Tibial nerve (tissue), 4 donors: Measurements from ENCODE around the gene SLTM. TPM values are rescaled to one million over a fixed set of nuclear protein-coding genes. Genes with fewer than 3 reads are reported as not detected.
"Not testable (repeated sequence)": the region's sequence is repeated elsewhere in the genome, so short reads cannot be mapped to it uniquely, and the experiment has no call there.

ENCODE experiments used
- DNase-seq, 2 donors: peaks; one replicate each; pipeline ENCODE4 v3.0.0-alpha.2; 2019; ENCODE audit warnings: low spot score in 2 of 2
- H3K27ac ChIP-seq, 4 donors: fragments of 200-600 bp; sonication (generic) in 3 of 4; one replicate each; pipeline ENCODE4 v1.5.1; 2017 to 2019; ENCODE audit warnings: mild to moderate bottlenecking in 1 of 4
- H3K27me3 ChIP-seq, 2 donors: fragments of 200-600 bp; sonication (generic) in 1 of 2; one replicate each; pipeline versions ENCODE4 v1.5.1 to v1.6.0; 2017 to 2019
- H3K36me3 ChIP-seq, 3 donors: fragments of 200-600 bp; sonication (generic); one replicate each; pipeline ENCODE4 v1.5.1; 2018 to 2019
- H3K4me1 ChIP-seq, 4 donors: fragments of 200-600 bp; sonication (generic) in 3 of 4; one replicate each; pipeline ENCODE4 v1.5.1; 2017 to 2019
- H3K4me3 ChIP-seq, 4 donors: fragments of 200-600 bp; sonication (generic) in 3 of 4; one replicate each; pipeline ENCODE4 v1.5.1; 2017 to 2019; ENCODE audit warnings: mild to moderate bottlenecking in 1 of 4, moderate library complexity in 1 of 4
- H3K9me3 ChIP-seq, 4 donors: fragments of 200-600 bp; sonication (generic) in 3 of 4; one replicate each; pipeline ENCODE4 v1.5.1; 2017 to 2019
- CTCF ChIP-seq, 5 experiments: fragments of 200-600 bp in 3 of 5; fragments of 450-650 bp in 2 of 5; sonication (generic) in 3 of 5; IDR thresholded peaks; one replicate each; pipeline ENCODE4 v1.5.1; 2016 to 2019; ENCODE audit warnings: antibody characterized with exemption in 5 of 5, mild to moderate bottlenecking in 3 of 5, moderate library complexity in 2 of 5
- EP300 ChIP-seq, 2 donors: sonication (generic); formaldehyde crosslinking; IDR thresholded peaks; one replicate each; pipeline ENCODE4 v1.6.1; 2017; ENCODE audit warnings: antibody characterized with exemption in 2 of 2, mild to moderate bottlenecking in 1 of 2
- POLR2A ChIP-seq, 2 donors: fragments of 450-650 bp; IDR thresholded peaks; one replicate each; pipeline ENCODE4 v1.6.1; 2017; ENCODE audit warnings: antibody characterized with exemption in 2 of 2, mild to moderate bottlenecking in 2 of 2, moderate library complexity in 2 of 2
- WGBS, 2 donors: methylation state at CpG; one replicate each; pipeline ENCODE4 v1.1.5; 2018; 5-methylcytosine and 5-hydroxymethylcytosine counted together
- total RNA-seq, 4 donors: library from RNA; depleted of rRNA; stranded (reverse); fragments of >200 nt; gene quantifications; one replicate each; pipeline ENCODE4 v1.1.0, GENCODE V29; 2016

Gene SLTM
- total RNA-seq, 4 donors from 2014 or later: 87.9 to 126 (median 115) TPM

- no peaks in the 10 kb centered on the region for H3K27me3 ChIP-seq
- no peaks in the 10 kb centered on the region for H3K9me3 ChIP-seq
- H3K36me3 ChIP-seq: peaks cover 3 to 100% (median 39%) of the 10 kb centered on the region in 3 donors
- no peak overlapping the region for H3K4me3 ChIP-seq
- no peak for DNase-seq
- no peak for TF ChIP-seq EP300 (IDR thresholded peaks at IDR 0.05)
- TF ChIP-seq POLR2A (IDR thresholded peaks at IDR 0.05): no peak
- no peak for TF ChIP-seq CTCF (IDR thresholded peaks at IDR 0.05)
- no peak overlapping the region for H3K27ac ChIP-seq
- WGBS, 2 donors: 94 to 96% methylated on average over 12 of the region's 12 CpGs
- H3K4me1 ChIP-seq: no peaks in the 10 kb centered on the region
Observed at GRCh38 chr15:58886921-58887320, 46.6 kb downstream of the SLTM start.

DNA sequence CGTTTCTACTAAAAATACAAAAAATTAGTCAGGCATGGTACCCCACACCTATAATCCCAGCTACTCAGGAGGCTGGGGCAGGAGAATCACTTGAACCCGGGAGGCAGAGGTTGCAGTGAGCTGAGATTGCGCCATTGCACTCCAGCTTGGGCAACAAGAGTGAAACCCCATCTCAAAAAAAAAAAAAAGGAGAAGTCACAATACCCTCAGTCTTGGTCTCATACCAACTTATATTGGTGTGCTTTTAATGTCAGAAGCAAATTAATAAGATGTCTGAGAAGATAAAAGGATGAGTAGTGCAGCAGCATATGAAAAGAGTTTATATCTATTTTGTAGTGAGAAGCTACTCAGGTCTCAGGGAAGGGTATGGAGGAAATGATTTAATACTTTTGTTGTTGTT, 49.6 kb downstream of the SLTM start:
- H3K9me3 ChIP-seq, H3K27ac ChIP-seq, H3K4me3 ChIP-seq, H3K4me1 ChIP-seq, H3K27me3 ChIP-seq, DNase-seq: not testable (repeated sequence)
- H3K36me3 ChIP-seq: peaks cover 3 to 100% (median 37%) of the 10 kb centered on the region in 3 donors
- 88 to 94% methylated on average over 3 of the region's 3 CpGs for WGBS, 2 donors

DNA sequence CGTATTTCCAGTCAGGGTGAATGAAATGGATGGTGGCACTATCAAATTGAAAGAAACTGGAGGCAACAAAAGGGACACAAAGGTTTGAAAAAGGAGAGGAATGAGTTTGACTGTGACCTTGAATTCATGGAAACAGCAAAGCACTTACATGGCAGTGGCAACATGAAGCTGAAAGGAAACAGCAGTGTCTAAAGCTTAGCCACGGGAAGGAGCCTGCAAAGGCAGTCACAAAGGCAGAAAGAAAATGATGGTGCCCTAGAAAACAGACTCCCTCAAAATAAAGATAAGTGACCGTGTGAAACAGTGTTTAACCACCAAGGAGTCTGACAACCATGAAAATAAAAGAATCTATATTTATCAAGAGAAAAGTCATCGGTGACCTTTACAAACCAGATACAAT, 51.2 kb downstream of the SLTM start:
- Histone ChIP-seq H3K4me3 (no peak overlapping the region), H3K27ac (no peak overlapping the region), H3K9me3 (no peaks in the 10 kb centered on the region), H3K36me3 (peaks cover 0 to 100% (median 31%) of the 10 kb centered on the region in 3 donors), H3K4me1 (no peaks in the 10 kb centered on the region), H3K27me3 (no peaks in the 10 kb centered on the region)
- whole genome bisulfite sequencing, 2 donors: 82 to 83% methylated on average over 4 of the region's 4 CpGs
- no peak for DNase-seq
- TF ChIP-seq POLR2A (IDR thresholded peaks at IDR 0.05): no peak
- no peak for TF ChIP-seq CTCF (IDR thresholded peaks at IDR 0.05)
- TF ChIP-seq EP300 (IDR thresholded peaks at IDR 0.05): no peak

GRCh38 chr15:58880320-58880719, 53.2 kb downstream of the SLTM start:
- Histone ChIP-seq H3K27me3 (no peaks in the 10 kb centered on the region), H3K27ac (no peak overlapping the region), H3K4me3 (no peak overlapping the region), H3K4me1 (no peaks in the 10 kb centered on the region), H3K36me3 (peaks cover 0 to 89% (median 25%) of the 10 kb centered on the region in 3 donors), H3K9me3 (no peaks in the 10 kb centered on the region)
- no peak for DNase-seq
- TF ChIP-seq CTCF (IDR thresholded peaks at IDR 0.05): no peak
- TF ChIP-seq EP300 (IDR thresholded peaks at IDR 0.05): no peak
- no peak for TF ChIP-seq POLR2A (IDR thresholded peaks at IDR 0.05)
- WGBS, 2 donors: 84 to 91% methylated on average over 3 of the region's 3 CpGs

DNA sequence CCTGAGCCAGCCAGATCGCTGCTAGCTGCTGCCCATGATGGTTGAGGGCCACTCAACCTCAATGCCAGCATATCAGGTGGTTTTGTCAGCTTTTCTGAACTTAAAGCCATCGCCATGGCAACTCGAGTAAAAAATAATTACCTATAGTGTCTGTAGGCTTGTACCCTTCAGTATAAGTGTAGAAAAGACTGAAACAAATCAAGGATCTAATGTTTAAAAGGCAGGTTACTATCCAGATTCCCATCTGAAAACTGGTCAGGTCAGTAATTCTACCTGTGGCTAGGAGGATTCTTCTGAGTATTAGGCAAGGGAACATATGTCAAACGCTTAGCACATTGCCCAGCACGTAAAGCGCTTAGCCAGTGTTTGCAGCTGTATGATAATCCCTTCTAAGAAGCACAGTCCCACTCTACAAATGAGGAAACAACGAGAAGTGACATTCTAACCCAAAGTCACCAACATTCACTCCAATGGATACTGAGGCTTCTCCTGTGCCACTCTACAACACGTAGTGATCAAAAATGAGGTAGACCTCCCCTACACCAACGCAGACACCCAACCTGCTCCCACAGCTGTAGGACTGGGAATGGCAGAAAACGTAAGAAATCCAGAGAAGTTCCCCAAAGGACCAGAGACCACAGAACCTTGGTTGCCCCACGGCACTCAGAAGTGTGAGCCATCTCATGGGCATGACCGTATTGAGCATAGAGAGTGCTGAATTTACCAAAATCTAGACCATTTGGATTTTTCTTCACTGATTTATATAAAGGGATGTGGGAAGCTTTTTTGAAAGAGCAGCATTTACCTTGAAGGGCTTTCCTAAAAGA, 55.3 kb downstream of the SLTM start:
- no peaks in the 10 kb centered on the region for H3K9me3 ChIP-seq
- H3K27ac ChIP-seq: no peak overlapping the region
- TF ChIP-seq CTCF (IDR thresholded peaks at IDR 0.05): no peak
- no peak for TF ChIP-seq EP300 (IDR thresholded peaks at IDR 0.05)
- TF ChIP-seq POLR2A (IDR thresholded peaks at IDR 0.05): no peak
- WGBS, 2 donors: 95 to 98% methylated on average over 12 of the region's 12 CpGs
- peaks cover 0 to 4% (median 0%) of the 10 kb centered on the region in 4 donors for H3K4me1 ChIP-seq
- H3K4me3 ChIP-seq: no peak overlapping the region
- DNase-seq: no peak
- no peaks in the 10 kb centered on the region for H3K27me3 ChIP-seq
- peaks cover 0 to 67% (median 20%) of the 10 kb centered on the region in 3 donors for H3K36me3 ChIP-seq
